Anterior cingulate cortex (tissue), 58 donors: Measurements from ENCODE around the gene BRMS1.

Experiments
- DNase-seq, 58 donors: peaks; one replicate each; lab custom pipeline; 2025; lab: John Stamatoyannopoulos, UW

BRMS1 gene

GRCh38 chr11:66288671-66289547 is 56.0 kb downstream of the BRMS1 start, which contains the start of gene YIF1A:
TSS of gene YIF1A (minus strand) at chr11:66289143. CDS start at chr11:66288985, 158 bp downstream.
- DNase-seq = peak; percentile 94 to 100 (median 99)

GRCh38 chr11:66287889-66288670 is 56.8 kb downstream of the BRMS1 start:
- no peak for DNase-seq
